GM23338 (cell line): ENCODE results near the gene IRF5. TPM values are rescaled to one million over a fixed set of nuclear protein-coding genes. Genes with fewer than 3 reads are reported as not detected.

Experiments used
- ATAC-seq: fragments of 200-7000 bp; cut with Tn5 transposase; 3 replicates; pipeline ENCODE4 v1.9.1; 2020
- DNase-seq: peaks from one replicate; pipeline ENCODE4 v3.0.0-alpha.2; 2015; ENCODE audit warnings: low spot score
- H2AFZ ChIP-seq: fragments of 200-600 bp; sonication (generic); 2 replicates; pipeline ENCODE4 v1.8.0; 2016; ENCODE audit warnings: antibody characterized with exemption, mild to moderate bottlenecking, moderate library complexity
- H3F3A ChIP-seq: fragments of 200-600 bp; sonication (generic); replicated peaks from 2 replicates; pipeline ENCODE4 v1.8.0; 2017; ENCODE audit warnings: antibody characterized with exemption, mixed run types, low read depth
- H3K27ac ChIP-seq: fragments of 200-600 bp; sonication (generic); 2 replicates; pipeline ENCODE4 v1.6.1; 2016; ENCODE audit warnings: low read depth
- H3K27me3 ChIP-seq: fragments of 200-600 bp; sonication (generic); 2 replicates; pipeline ENCODE4 v1.8.0; 2016; ENCODE audit warnings: mild to moderate bottlenecking, mixed run types, moderate library complexity; ENCODE audit not compliant: insufficient read depth
- H3K36me3 ChIP-seq: fragments of 200-600 bp; sonication (generic); 2 replicates; pipeline ENCODE4 v1.8.0; 2016; ENCODE audit warnings: mild to moderate bottlenecking; ENCODE audit not compliant: insufficient read depth
- H3K4me1 ChIP-seq: fragments of 200-600 bp; sonication (generic); 2 replicates; pipeline ENCODE4 v1.8.0; 2016; ENCODE audit warnings: mild to moderate bottlenecking, moderate library complexity; ENCODE audit not compliant: insufficient read depth
- H3K4me2 ChIP-seq: fragments of 200-600 bp; sonication (generic); 2 replicates; pipeline ENCODE4 v1.7.1; 2017; ENCODE audit warnings: mixed run types
- H3K4me3 ChIP-seq: fragments of 200-600 bp; sonication (generic); 2 replicates; pipeline ENCODE4 v1.6.1; 2016; ENCODE audit warnings: mixed run types
- H3K79me2 ChIP-seq: fragments of 200-600 bp; sonication (generic); replicated peaks from 2 replicates; pipeline ENCODE4 v1.8.0; 2017; ENCODE audit warnings: mild to moderate bottlenecking; ENCODE audit not compliant: insufficient read depth
- H3K9me2 ChIP-seq: fragments of 200-600 bp; sonication (generic); 2 replicates; pipeline ENCODE4 v1.8.0; 2017; ENCODE audit not compliant: insufficient read depth
- H4K20me1 ChIP-seq: fragments of 200-600 bp; sonication (generic); replicated peaks from 2 replicates; pipeline ENCODE4 v1.8.0; 2017; ENCODE audit warnings: mild to moderate bottlenecking; ENCODE audit not compliant: insufficient read depth
- H3K27ac Mint-ChIP-seq: 2 replicates; pipeline ENCODE4 v1.8.0; 2020; ENCODE audit warnings: inconsistent platforms, mild to moderate bottlenecking, moderate library complexity, mixed read lengths
- H3K27me3 Mint-ChIP-seq: 3 replicates; pipeline ENCODE4 v1.8.0; 2022; ENCODE audit warnings: low read depth, mild to moderate bottlenecking, moderate library complexity, mixed read lengths, inconsistent platforms; ENCODE audit not compliant: insufficient read depth, poor library complexity
- H3K36me3 Mint-ChIP-seq: 3 replicates; pipeline ENCODE4 v1.8.0; 2021; ENCODE audit warnings: low read depth, mild to moderate bottlenecking, inconsistent platforms, moderate library complexity, mixed read lengths
- H3K4me1 Mint-ChIP-seq: 3 replicates; pipeline ENCODE4 v1.8.0; 2020; ENCODE audit warnings: mild to moderate bottlenecking, inconsistent platforms, mixed read lengths
- H3K4me3 Mint-ChIP-seq: 3 replicates; pipeline ENCODE4 v1.8.0; 2021; ENCODE audit warnings: moderate library complexity, mild to moderate bottlenecking, inconsistent platforms, mixed read lengths
- H3K9me3 Mint-ChIP-seq: 3 replicates; pipeline ENCODE4 v1.8.0; 2020; ENCODE audit warnings: moderate library complexity, mild to moderate bottlenecking, inconsistent platforms, mixed read lengths
- CREB1 ChIP-seq: fragments of 250-450 bp; sonication (Bioruptor Pico); IDR thresholded peaks from 2 replicates; pipeline ENCODE4 v1.5.0; 2020; ENCODE audit warnings: low read depth, mild to moderate bottlenecking, moderate library complexity
- CTCF ChIP-seq, 2 experiments: fragments of 200-600 bp in 1 of 2; sonication (generic) in 1 of 2; conservative IDR thresholded peaks; 2 replicates each; pipeline versions ENCODE4 v1.5.1 to v1.6.1; 2016 to 2017; ENCODE audit warnings: antibody characterized with exemption in 2 of 2, low read depth in 2 of 2, mild to moderate bottlenecking in 2 of 2, moderate library complexity in 1 of 2
- ETS1 ChIP-seq: IDR thresholded peaks from 2 replicates; pipeline ENCODE4 v1.6.1; 2016; ENCODE audit warnings: antibody characterized with exemption
- EZH2 ChIP-seq: fragments of 200-600 bp; sonication (generic); IDR thresholded peaks from one replicate; pipeline ENCODE4 v1.8.0; 2017; ENCODE audit warnings: antibody characterized with exemption, mild to moderate bottlenecking, low read depth; ENCODE audit not compliant: unreplicated experiment
- EZH2phosphoT487 ChIP-seq: fragments of 200-600 bp; sonication (generic); IDR thresholded peaks from one replicate; pipeline ENCODE4 v1.8.1; 2018; ENCODE audit warnings: antibody characterized with exemption; ENCODE audit not compliant: unreplicated experiment
- JUNB ChIP-seq: IDR thresholded peaks from one replicate; pipeline ENCODE4 v1.6.1; 2016; ENCODE audit warnings: antibody characterized with exemption; ENCODE audit not compliant: unreplicated experiment
- NANOG ChIP-seq: IDR thresholded peaks from 2 replicates; pipeline ENCODE4 v1.6.1; 2016; ENCODE audit warnings: antibody characterized with exemption, borderline replicate concordance
- POLR2AphosphoS5 ChIP-seq: IDR thresholded peaks from 2 replicates; pipeline ENCODE4 v1.6.1; 2016; ENCODE audit warnings: antibody characterized with exemption, low read depth
- REST ChIP-seq: IDR thresholded peaks from one replicate; pipeline ENCODE4 v1.6.1; 2018; ENCODE audit warnings: antibody characterized with exemption; ENCODE audit not compliant: unreplicated experiment
- STAT1 ChIP-seq: IDR thresholded peaks from one replicate; pipeline ENCODE4 v1.6.1; 2016; ENCODE audit warnings: antibody characterized with exemption; ENCODE audit not compliant: unreplicated experiment
- ZNF114 ChIP-seq: fragments of 250-450 bp; sonication (Bioruptor Pico); IDR thresholded peaks from 2 replicates; pipeline ENCODE4 v1.5.0; 2020; ENCODE audit warnings: mild to moderate bottlenecking, moderate library complexity
- ZNF331 ChIP-seq: fragments of 250-450 bp; sonication (Bioruptor Pico); IDR thresholded peaks from 2 replicates; pipeline ENCODE4 v1.5.0; 2020; ENCODE audit warnings: low read depth, mild to moderate bottlenecking, moderate library complexity
- ZNF462 ChIP-seq: fragments of 250-450 bp; sonication (Bioruptor Pico); IDR thresholded peaks from 2 replicates; pipeline ENCODE4 v1.5.0; 2020; ENCODE audit warnings: mild to moderate bottlenecking, moderate library complexity
- polyA plus RNA-seq: library from polyadenylated mRNA; unstranded; fragments of >200 nt; fragmentation: Nextera tagmentation; extraction: Ambion mirVana; gene quantifications from 2 replicates; pipeline ENCODE4 v1.2.1, GENCODE V29; 2016
- total RNA-seq: library from RNA; depleted of rRNA; stranded (reverse); fragments of >200 nt; shearing (Covaris generic); gene quantifications from 2 replicates; pipeline ENCODE4 v1.2.3, GENCODE V29; 2014

The IRF5 gene
- total and polyA plus RNA-seq, 2 experiments from 2014 or later, result 0.37 to 3.7 TPM

GRCh38 chr7:128937271-128937646 lies 468 bp upstream of the IRF5 start:
- no peaks in the 10 kb centered on the region for H3K79me2 ChIP-seq
- H3K4me2 ChIP-seq, result peak overlapping the region; percentile 86
- 0 out of 2 replicates have a peak, but pooled peaks cover 5% of the 10 kb centered on the region for H3F3A ChIP-seq
- H2AFZ ChIP-seq, result peak overlapping the region; percentile 96
- Mint-ChIP-seq H3K4me3 (peak overlapping the region; percentile 61), H3K36me3 (no peaks in the 10 kb centered on the region; the same call in 2 of the 3 replicates), H3K9me3 (no peaks in the 10 kb centered on the region), H3K27me3 (peaks cover 59% of the 10 kb centered on the region), H3K27ac (no peak overlapping the region), H3K4me1 (peaks cover 14% of the 10 kb centered on the region)
- H3K27ac ChIP-seq, result no peak overlapping the region
- ATAC-seq (peak; percentile 4), DNase-seq (no peak)
- no peaks in the 10 kb centered on the region for H3K36me3 ChIP-seq
- H4K20me1 ChIP-seq, result peaks cover 4% of the 10 kb centered on the region; the same call in 1 of the 2 replicates
- TF ChIP-seq REST (no peak), ZNF462 (CRISPR knock-in tag) (no peak), ETS1 (no peak), POLR2AphosphoS5 (no peak), ZNF114 (no peak), CREB1 (CRISPR knock-in tag) (no peak), ZNF331 (no peak), NANOG (no peak), STAT1 (no peak), EZH2 (no peak), CTCF (conservative IDR thresholded peaks at IDR 0.05; ENCODE audit: low read depth in 2 of 2) (no peak), JUNB (no peak), EZH2phosphoT487 (no peak)
- no peaks in the 10 kb centered on the region for H3K4me1 ChIP-seq
- H3K9me2 ChIP-seq, result no peaks in the 10 kb centered on the region
- H3K27me3 ChIP-seq, result peaks cover 61% of the 10 kb centered on the region
- H3K4me3 ChIP-seq, result peak overlapping the region; percentile 61
